Body of pancreas (tissue), 4 donors: Measurements from ENCODE around the gene GINS2. TPM values are rescaled to one million over a fixed set of nuclear protein-coding genes. Genes with fewer than 3 reads are reported as not detected.

ENCODE experiments used
- ATAC-seq: fragments of 150-250 bp; one replicate; pipeline ENCODE4 v1.9.1; 2016
- DNase-seq, 4 donors: peaks; one replicate each; pipeline ENCODE4 v3.0.0-alpha.2; 2019
- H3K27ac ChIP-seq, 4 donors: fragments of 200-600 bp; sonication (generic); 1 replicate in 3 of 4; 2 replicates in 1 of 4; pipeline versions ENCODE4 v1.5.1 to v1.6.1; 2016 to 2019; ENCODE audit warnings: mild to moderate bottlenecking in 1 of 4, mixed read lengths in 1 of 4, moderate library complexity in 1 of 4
- H3K27me3 ChIP-seq, 2 donors: fragments of 200-600 bp; sonication (generic); one replicate each; pipeline ENCODE4 v1.6.0; 2016; ENCODE audit warnings: mild to moderate bottlenecking in 1 of 2
- H3K36me3 ChIP-seq, 2 donors: fragments of 200-600 bp; sonication (generic); replicated peaks in 1 of 2; 2 replicates each; pipeline ENCODE4 v1.5.1; 2016; ENCODE audit warnings: low read depth in 2 of 2; ENCODE audit not compliant: insufficient read depth in 1 of 2
- H3K4me1 ChIP-seq: fragments of 200-600 bp; sonication (generic); one replicate; pipeline ENCODE4 v1.6.0; 2016
- H3K4me3 ChIP-seq, 2 donors: fragments of 200-600 bp; sonication (generic); 1 replicate in 1 of 2; 2 replicates in 1 of 2; pipeline ENCODE4 v1.5.1; 2016 to 2019
- H3K9me3 ChIP-seq, 3 donors: fragments of 200-600 bp; sonication (generic); 1 replicate in 2 of 3; 2 replicates in 1 of 3; pipeline ENCODE4 v1.5.1; 2016
- POLR2A ChIP-seq, 3 donors: fragments of 450-650 bp; IDR thresholded peaks; one replicate each; pipeline ENCODE4 v1.6.1; 2016; ENCODE audit warnings: antibody characterized with exemption in 3 of 3, mild to moderate bottlenecking in 2 of 3
- WGBS, 2 donors: methylation state at CpG; one replicate each; pipeline ENCODE4 v1.1.5; 2017; 5-methylcytosine and 5-hydroxymethylcytosine counted together
- intact Hi-C: fragments of 100-400 bp; cut with DNase I; formaldehyde crosslinking; loops from one replicate; pipeline ENCODE4 v1.15.1; 2023
- total RNA-seq, 2 donors: library from RNA; depleted of rRNA; stranded (reverse); fragments of >200 nt; gene quantifications; one replicate each; pipeline ENCODE4 v1.1.0, GENCODE V29; 2016
- TF ChIP-seq, protein P1 (sequence below), 7 experiments: fragments of 450-650 bp in 4 of 7; fragments of 200-600 bp in 3 of 7; sonication (generic) in 3 of 7; IDR thresholded peaks; one replicate each; pipeline ENCODE4 v1.5.1; 2016 to 2019; ENCODE audit warnings: antibody characterized with exemption in 7 of 7

GINS2 gene
- total RNA-seq, 2 donors from 2014 or later, result 0.26 to 0.33 TPM

- Histone ChIP-seq H3K36me3 (no peaks in the 10 kb centered on the region), H3K27me3 (no peaks in the 10 kb centered on the region), H3K4me3 (no peak overlapping the region), H3K4me1 (no peaks in the 10 kb centered on the region), H3K27ac (no peak overlapping the region), H3K9me3 (no peaks in the 10 kb centered on the region)
- TF ChIP-seq, protein P1, sequence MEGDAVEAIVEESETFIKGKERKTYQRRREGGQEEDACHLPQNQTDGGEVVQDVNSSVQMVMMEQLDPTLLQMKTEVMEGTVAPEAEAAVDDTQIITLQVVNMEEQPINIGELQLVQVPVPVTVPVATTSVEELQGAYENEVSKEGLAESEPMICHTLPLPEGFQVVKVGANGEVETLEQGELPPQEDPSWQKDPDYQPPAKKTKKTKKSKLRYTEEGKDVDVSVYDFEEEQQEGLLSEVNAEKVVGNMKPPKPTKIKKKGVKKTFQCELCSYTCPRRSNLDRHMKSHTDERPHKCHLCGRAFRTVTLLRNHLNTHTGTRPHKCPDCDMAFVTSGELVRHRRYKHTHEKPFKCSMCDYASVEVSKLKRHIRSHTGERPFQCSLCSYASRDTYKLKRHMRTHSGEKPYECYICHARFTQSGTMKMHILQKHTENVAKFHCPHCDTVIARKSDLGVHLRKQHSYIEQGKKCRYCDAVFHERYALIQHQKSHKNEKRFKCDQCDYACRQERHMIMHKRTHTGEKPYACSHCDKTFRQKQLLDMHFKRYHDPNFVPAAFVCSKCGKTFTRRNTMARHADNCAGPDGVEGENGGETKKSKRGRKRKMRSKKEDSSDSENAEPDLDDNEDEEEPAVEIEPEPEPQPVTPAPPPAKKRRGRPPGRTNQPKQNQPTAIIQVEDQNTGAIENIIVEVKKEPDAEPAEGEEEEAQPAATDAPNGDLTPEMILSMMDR (IDR thresholded peaks at IDR 0.05), result no peak
- no peak for TF ChIP-seq POLR2A (IDR thresholded peaks at IDR 0.05)
- no peak for DNase-seq
- ATAC-seq, result no peak
- WGBS, 2 donors, result 31 to 34% methylated on average over 6 of the region's 6 CpGs
- intact Hi-C loops, result loop anchor here (10.0 kb wide), 2 partner anchors 293 to 443 kb away; no protein-coding TSS in a partner anchor
Measured at GRCh38 chr16:85718153-85718477, 29.4 kb upstream of the GINS2 start.

GRCh38 chr16:85717393-85718152 is 28.8 kb upstream of the GINS2 start:
- no peaks in the 10 kb centered on the region for H3K9me3 ChIP-seq
- intact Hi-C loops, result loop anchor here (10.0 kb wide), 2 partner anchors 293 to 443 kb away; no protein-coding TSS in a partner anchor
- DNase-seq (peak; percentile 78 to 80 (median 78)), ATAC-seq (peak; percentile 65)
- no peak overlapping the region for H3K27ac ChIP-seq
- no peaks in the 10 kb centered on the region for H3K4me1 ChIP-seq
- TF ChIP-seq POLR2A (IDR thresholded peaks at IDR 0.05), result no peak
- TF ChIP-seq, protein P1 (IDR thresholded peaks at IDR 0.05), result peak; percentile 61 to 82 (median 72)
- WGBS, 2 donors, result 14 to 38% methylated on average over 12 to 21 of the region's 21 CpGs
- H3K4me3 ChIP-seq, result no peak overlapping the region
- H3K27me3 ChIP-seq, result no peaks in the 10 kb centered on the region
- H3K36me3 ChIP-seq, result no peaks in the 10 kb centered on the region

DNA sequence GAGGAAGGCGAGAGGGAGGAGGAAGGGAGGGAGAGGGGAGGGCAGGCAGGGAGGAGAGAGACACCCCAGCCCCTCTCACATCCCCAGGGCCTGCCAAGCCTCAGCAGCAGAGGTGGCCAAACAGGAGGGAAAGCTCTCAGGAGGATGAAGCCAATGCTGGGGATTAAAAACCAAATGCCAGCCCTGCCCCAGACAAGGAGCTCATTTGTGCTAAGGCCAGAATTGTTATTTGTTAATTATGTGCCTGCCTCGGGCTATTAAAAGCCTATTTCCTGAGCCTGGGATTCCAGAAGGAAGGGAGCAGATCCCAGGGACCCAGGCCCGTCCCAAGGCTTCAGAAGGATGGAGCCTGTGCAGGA is 27.9 kb upstream of the GINS2 start:
- Histone ChIP-seq H3K4me1 (no peaks in the 10 kb centered on the region), H3K9me3 (peaks cover 0 to 5% (median 0%) of the 10 kb centered on the region in 3 donors), H3K36me3 (no peaks in the 10 kb centered on the region), H3K27ac (no peak overlapping the region), H3K27me3 (no peaks in the 10 kb centered on the region), H3K4me3 (no peak overlapping the region)
- TF ChIP-seq POLR2A (IDR thresholded peaks at IDR 0.05), result no peak
- TF ChIP-seq, protein P1 (IDR thresholded peaks at IDR 0.05), result no peak
- no peak for ATAC-seq
- intact Hi-C loops, result loop anchor here (10.0 kb wide), 2 partner anchors 292 to 442 kb away; no protein-coding TSS in a partner anchor
- DNase-seq, result no peak
- WGBS, 2 donors, result 68 to 74% methylated on average over 3 of the region's 3 CpGs

- H3K4me3 ChIP-seq, result no peak overlapping the region
- intact Hi-C loops, result loop anchor here (10.0 kb wide), 2 partner anchors 291 to 441 kb away; no protein-coding TSS in a partner anchor
- no peaks in the 10 kb centered on the region for H3K36me3 ChIP-seq
- no peak for TF ChIP-seq POLR2A (IDR thresholded peaks at IDR 0.05)
- TF ChIP-seq, protein P1 (IDR thresholded peaks at IDR 0.05), result no peak
- ATAC-seq, result no peak
- WGBS, 2 donors, result 63 to 65% methylated on average over 9 of the region's 9 CpGs
- H3K9me3 ChIP-seq, result peaks cover 0 to 5% (median 0%) of the 10 kb centered on the region in 3 donors
- no peaks in the 10 kb centered on the region for H3K27me3 ChIP-seq
- H3K4me1 ChIP-seq, result no peaks in the 10 kb centered on the region
- DNase-seq, result no peak
- H3K27ac ChIP-seq, result no peak overlapping the region
Measured at GRCh38 chr16:85716022-85716679, 27.4 kb upstream of the GINS2 start.
